Measurements from ENCODE around the gene SMIM41.

SMIM41 gene

GRCh38 chr12:52082026-52082668 is 2.6 kb downstream of the SMIM41 start:
- peaks cover 11 to 13% of the 10 kb centered on the region in 2 donors for H3K36me3 ChIP-seq (ENCODE audit: control insufficient read depth in 2 of 2, insufficient read depth in 2 of 2, low read length in 2 of 2)
- peaks cover 18% of the 10 kb centered on the region for H3K4me1 ChIP-seq (ENCODE audit: control insufficient read depth, insufficient read depth, low read length)
- peak overlapping the region; percentile 24 for H3K27ac ChIP-seq (ENCODE audit: low read length)
- H3K4me3 ChIP-seq (ENCODE audit: low read length in 2 of 2), result no peak overlapping the region
- H3K27me3 ChIP-seq (ENCODE audit: control insufficient read depth in 1 of 2, insufficient read depth in 2 of 2, low read length in 2 of 2), result peaks cover 0 to 4% of the 10 kb centered on the region in 2 donors
- H3K9me3 ChIP-seq (ENCODE audit: control insufficient read depth in 2 of 2, low read length in 2 of 2), result no peaks in the 10 kb centered on the region
- no peak overlapping the region for H3K9ac ChIP-seq (ENCODE audit: low read length in 2 of 2)

DNA sequence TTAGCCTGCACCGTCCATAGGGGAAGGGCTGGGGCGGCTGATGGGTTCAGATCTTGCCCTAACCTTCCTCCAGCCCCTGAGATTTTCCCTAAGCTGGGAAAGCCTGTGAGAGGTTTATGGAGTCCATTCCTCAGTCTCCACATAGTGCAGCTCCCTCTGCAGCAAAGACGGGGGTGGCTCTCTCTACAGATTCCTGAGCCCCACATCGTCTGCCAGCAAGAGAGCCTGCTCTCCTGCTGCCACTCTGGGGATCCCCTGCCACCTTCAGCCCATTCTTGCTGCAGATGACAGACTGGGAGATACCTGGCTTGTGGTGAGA is 3.1 kb downstream of the SMIM41 start:
- Histone ChIP-seq H3K9ac (ENCODE audit: low read length in 2 of 2) (no peak overlapping the region), H3K27ac (ENCODE audit: low read length) (no peak overlapping the region), H3K4me1 (ENCODE audit: control insufficient read depth, insufficient read depth, low read length) (peaks cover 18% of the 10 kb centered on the region), H3K4me3 (ENCODE audit: low read length in 2 of 2) (no peak overlapping the region), H3K27me3 (ENCODE audit: control insufficient read depth in 1 of 2, insufficient read depth in 2 of 2, low read length in 2 of 2) (peaks cover 0 to 5% of the 10 kb centered on the region in 2 donors), H3K9me3 (ENCODE audit: control insufficient read depth in 2 of 2, low read length in 2 of 2) (no peaks in the 10 kb centered on the region), H3K36me3 (ENCODE audit: control insufficient read depth in 2 of 2, insufficient read depth in 2 of 2, low read length in 2 of 2) (peaks cover 9 to 11% of the 10 kb centered on the region in 2 donors)

GRCh38 chr12:52082988-52083637 is 3.6 kb downstream of the SMIM41 start:
- peaks cover 18% of the 10 kb centered on the region for H3K4me1 ChIP-seq (ENCODE audit: control insufficient read depth, insufficient read depth, low read length)
- no peak overlapping the region for H3K4me3 ChIP-seq (ENCODE audit: low read length in 2 of 2)
- H3K9me3 ChIP-seq (ENCODE audit: control insufficient read depth in 2 of 2, low read length in 2 of 2), result no peaks in the 10 kb centered on the region
- no peak overlapping the region for H3K27ac ChIP-seq (ENCODE audit: low read length)
- H3K27me3 ChIP-seq (ENCODE audit: control insufficient read depth in 1 of 2, insufficient read depth in 2 of 2, low read length in 2 of 2), result peaks cover 0 to 5% of the 10 kb centered on the region in 2 donors
- peaks cover 5 to 6% of the 10 kb centered on the region in 2 donors for H3K36me3 ChIP-seq (ENCODE audit: control insufficient read depth in 2 of 2, insufficient read depth in 2 of 2, low read length in 2 of 2)
- no peak overlapping the region for H3K9ac ChIP-seq (ENCODE audit: low read length in 2 of 2)

- Histone ChIP-seq H3K27me3 (ENCODE audit: control insufficient read depth in 1 of 2, insufficient read depth in 2 of 2, low read length in 2 of 2) (peaks cover 4 to 5% of the 10 kb centered on the region in 2 donors), H3K4me1 (ENCODE audit: control insufficient read depth, insufficient read depth, low read length) (peaks cover 18% of the 10 kb centered on the region), H3K9me3 (ENCODE audit: control insufficient read depth in 2 of 2, low read length in 2 of 2) (no peaks in the 10 kb centered on the region), H3K9ac (ENCODE audit: low read length in 2 of 2) (no peak overlapping the region), H3K27ac (ENCODE audit: low read length) (no peak overlapping the region), H3K36me3 (ENCODE audit: control insufficient read depth in 2 of 2, insufficient read depth in 2 of 2, low read length in 2 of 2) (peaks cover under 1 to 2% of the 10 kb centered on the region in 2 donors), H3K4me3 (ENCODE audit: low read length in 2 of 2) (no peak overlapping the region)
Measured at GRCh38 chr12:52083638-52083996, 4.1 kb downstream of the SMIM41 start.

DNA sequence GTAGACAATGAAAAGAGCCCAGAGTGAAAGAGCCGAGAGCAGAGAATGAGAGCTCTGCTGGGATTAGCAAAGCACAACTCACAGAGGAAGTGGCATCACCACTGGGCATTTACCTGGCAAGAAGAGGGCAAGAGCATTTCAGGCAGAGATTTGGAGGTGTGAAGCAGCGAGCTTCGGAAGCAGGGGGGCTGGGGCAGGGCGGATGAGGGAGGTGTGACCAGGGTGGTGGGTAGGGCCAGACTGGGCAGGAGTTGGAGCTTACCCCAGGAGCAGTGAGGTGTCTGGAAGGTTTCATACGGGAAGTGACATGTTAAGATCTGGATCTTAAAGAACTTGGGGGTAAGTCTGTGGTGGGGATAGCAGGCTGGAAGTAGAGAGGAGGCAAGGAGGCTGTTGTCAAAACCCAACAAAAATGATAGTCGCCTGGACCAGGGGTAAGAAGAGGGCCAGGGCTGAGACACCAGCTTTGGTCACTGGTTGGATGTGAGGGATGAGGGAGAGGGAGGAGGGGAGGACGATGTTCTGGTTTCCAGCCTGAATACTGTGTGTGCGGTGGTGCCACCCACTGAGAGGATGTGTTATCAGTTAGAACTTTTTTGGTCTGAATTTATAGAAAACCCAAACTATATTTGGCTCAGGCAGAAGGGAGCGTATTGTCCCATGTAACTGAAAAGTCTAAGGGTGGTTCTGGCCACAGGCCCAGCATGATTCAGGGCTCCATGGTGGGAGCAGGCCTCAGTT is 5.2 kb downstream of the SMIM41 start:
- Histone ChIP-seq H3K27me3 (ENCODE audit: control insufficient read depth in 1 of 2, insufficient read depth in 2 of 2, low read length in 2 of 2) (peaks cover 5 to 6% of the 10 kb centered on the region in 2 donors), H3K27ac (ENCODE audit: low read length) (no peak overlapping the region), H3K9ac (ENCODE audit: low read length in 2 of 2) (no peak overlapping the region), H3K36me3 (ENCODE audit: control insufficient read depth in 2 of 2, insufficient read depth in 2 of 2, low read length in 2 of 2) (no peaks in the 10 kb centered on the region), H3K4me1 (ENCODE audit: control insufficient read depth, insufficient read depth, low read length) (peaks cover 18% of the 10 kb centered on the region), H3K4me3 (ENCODE audit: low read length in 2 of 2) (no peak overlapping the region), H3K9me3 (ENCODE audit: control insufficient read depth in 2 of 2, low read length in 2 of 2) (no peaks in the 10 kb centered on the region)

DNA sequence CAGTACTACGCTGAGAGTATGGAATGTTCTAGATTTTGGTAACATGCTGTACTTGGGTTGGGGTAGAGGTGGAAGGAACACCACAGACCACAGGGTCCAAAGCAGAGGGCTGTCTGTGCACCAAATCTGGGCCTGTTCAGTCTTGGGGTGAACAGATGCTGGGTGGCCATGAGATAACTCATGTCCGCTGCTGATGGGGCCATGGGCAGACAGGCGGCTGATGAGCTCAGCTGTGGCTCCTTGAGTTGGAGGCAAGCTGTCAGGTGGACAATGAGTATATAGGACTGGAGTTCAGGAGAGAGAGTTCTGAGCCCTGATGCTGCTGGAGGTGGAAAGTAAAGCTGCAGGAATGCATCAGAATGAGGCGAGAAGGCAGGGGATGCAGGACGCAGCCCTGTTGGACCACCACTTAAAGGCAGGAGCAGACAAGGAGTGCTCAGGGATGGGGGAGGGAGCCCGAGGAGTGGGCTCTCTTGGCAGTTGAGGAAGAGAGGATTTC is 6.2 kb downstream of the SMIM41 start:
- no peaks in the 10 kb centered on the region for H3K9me3 ChIP-seq (ENCODE audit: control insufficient read depth in 2 of 2, low read length in 2 of 2)
- H3K4me3 ChIP-seq (ENCODE audit: low read length in 2 of 2), result no peak overlapping the region
- H3K9ac ChIP-seq (ENCODE audit: low read length in 2 of 2), result no peak overlapping the region
- H3K4me1 ChIP-seq (ENCODE audit: control insufficient read depth, insufficient read depth, low read length), result peaks cover 16% of the 10 kb centered on the region
- peaks cover 6 to 10% of the 10 kb centered on the region in 2 donors for H3K27me3 ChIP-seq (ENCODE audit: control insufficient read depth in 1 of 2, insufficient read depth in 2 of 2, low read length in 2 of 2)
- H3K36me3 ChIP-seq (ENCODE audit: control insufficient read depth in 2 of 2, insufficient read depth in 2 of 2, low read length in 2 of 2), result no peaks in the 10 kb centered on the region
- no peak overlapping the region for H3K27ac ChIP-seq (ENCODE audit: low read length)

- Histone ChIP-seq H3K9ac (ENCODE audit: low read length in 2 of 2) (no peak overlapping the region), H3K9me3 (ENCODE audit: control insufficient read depth in 2 of 2, low read length in 2 of 2) (no peaks in the 10 kb centered on the region), H3K4me1 (ENCODE audit: control insufficient read depth, insufficient read depth, low read length) (peaks cover 12% of the 10 kb centered on the region), H3K36me3 (ENCODE audit: control insufficient read depth in 2 of 2, insufficient read depth in 2 of 2, low read length in 2 of 2) (no peaks in the 10 kb centered on the region), H3K27ac (ENCODE audit: low read length) (no peak overlapping the region), H3K27me3 (ENCODE audit: control insufficient read depth in 1 of 2, insufficient read depth in 2 of 2, low read length in 2 of 2) (peaks cover 6 to 10% of the 10 kb centered on the region in 2 donors), H3K4me3 (ENCODE audit: low read length in 2 of 2) (no peak overlapping the region)
Measured at GRCh38 chr12:52086366-52086765, 6.9 kb downstream of the SMIM41 start.

DNA sequence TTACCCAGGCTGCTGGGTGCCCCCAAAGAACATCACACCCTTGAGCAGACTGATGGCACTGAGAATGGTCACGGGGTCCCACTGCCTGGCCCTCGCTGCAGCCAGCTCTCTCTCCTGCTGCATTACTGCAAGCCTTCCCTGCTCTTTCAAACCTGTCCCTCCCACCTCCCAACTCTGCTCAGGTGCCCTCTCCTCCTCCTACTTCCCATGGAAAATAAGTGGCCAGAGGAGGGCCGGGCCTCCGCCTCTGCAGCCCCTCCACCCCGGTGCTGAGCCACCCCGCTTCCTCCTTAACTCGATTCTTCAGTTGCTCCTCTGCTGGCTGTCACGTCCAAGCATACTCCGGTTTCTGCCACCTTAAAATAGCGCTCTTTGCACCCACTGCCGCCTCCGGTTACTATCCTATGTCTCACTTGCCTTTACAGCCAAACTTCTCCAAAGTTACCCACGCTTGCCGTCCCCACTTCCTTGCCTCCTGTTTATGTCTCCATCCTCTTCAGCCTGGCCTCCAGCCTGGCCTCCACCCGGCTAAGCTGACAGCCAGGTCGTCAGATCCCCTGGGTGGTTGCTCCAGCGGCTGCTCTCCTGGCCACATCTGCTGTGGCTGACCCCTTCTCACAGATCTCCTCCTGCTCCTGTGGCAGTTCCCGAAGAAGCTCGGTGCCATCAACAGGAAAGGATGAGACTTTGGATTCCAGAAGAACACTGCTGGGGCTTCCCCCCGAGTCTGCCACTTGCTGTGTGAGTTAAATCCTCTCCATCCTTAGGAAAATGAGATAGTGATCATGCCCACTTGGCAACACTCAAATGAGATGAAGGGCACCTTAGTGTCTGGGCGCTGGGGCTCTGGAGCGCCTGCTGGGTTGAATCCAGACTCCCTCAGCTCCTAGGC is 7.7 kb downstream of the SMIM41 start:
- Histone ChIP-seq H3K4me1 (ENCODE audit: control insufficient read depth, insufficient read depth, low read length) (peaks cover 6% of the 10 kb centered on the region), H3K4me3 (ENCODE audit: low read length in 2 of 2) (no peak overlapping the region), H3K9me3 (ENCODE audit: control insufficient read depth in 2 of 2, low read length in 2 of 2) (no peaks in the 10 kb centered on the region), H3K27ac (ENCODE audit: low read length) (no peak overlapping the region), H3K27me3 (ENCODE audit: control insufficient read depth in 1 of 2, insufficient read depth in 2 of 2, low read length in 2 of 2) (peaks cover 6 to 10% of the 10 kb centered on the region in 2 donors), H3K36me3 (ENCODE audit: control insufficient read depth in 2 of 2, insufficient read depth in 2 of 2, low read length in 2 of 2) (no peaks in the 10 kb centered on the region), H3K9ac (ENCODE audit: low read length in 2 of 2) (no peak overlapping the region)

- H3K4me1 ChIP-seq (ENCODE audit: control insufficient read depth, insufficient read depth, low read length), result peaks cover 2% of the 10 kb centered on the region
- H3K9me3 ChIP-seq (ENCODE audit: control insufficient read depth in 2 of 2, low read length in 2 of 2), result no peaks in the 10 kb centered on the region
- H3K9ac ChIP-seq (ENCODE audit: low read length in 2 of 2), result no peak overlapping the region
- peaks cover 6 to 10% of the 10 kb centered on the region in 2 donors for H3K27me3 ChIP-seq (ENCODE audit: control insufficient read depth in 1 of 2, insufficient read depth in 2 of 2, low read length in 2 of 2)
- H3K36me3 ChIP-seq (ENCODE audit: control insufficient read depth in 2 of 2, insufficient read depth in 2 of 2, low read length in 2 of 2), result no peaks in the 10 kb centered on the region
- no peak overlapping the region for H3K27ac ChIP-seq (ENCODE audit: low read length)
- no peak overlapping the region for H3K4me3 ChIP-seq (ENCODE audit: low read length in 2 of 2)
Measured at GRCh38 chr12:52087961-52088820, 8.7 kb downstream of the SMIM41 start.

Measured in stomach smooth muscle (tissue), 2 donors.